ENCODE results near the gene KCNN2. TPM values are rescaled to one million over a fixed set of nuclear protein-coding genes. Genes with fewer than 3 reads are reported as not detected.

KCNN2 gene
- total RNA-seq, 1 experiment from 2014 or later = 2.0 TPM

- no peaks in the 10 kb centered on the region for H3K4me1 Mint-ChIP-seq (ENCODE audit: low read depth, unreplicated experiment)
- CTCF ChIA-PET = no interaction called here
- H3K4me3 Mint-ChIP-seq (ENCODE audit: low read depth, unreplicated experiment) = no peak overlapping the region
- DNase-seq = no peak
- intact Hi-C loops (cut with micrococcal nuclease; ENCODE audit: unreplicated experiment) = no loop called here
- H3K27me3 Mint-ChIP-seq (ENCODE audit: unreplicated experiment) = no peaks in the 10 kb centered on the region
- no peaks in the 10 kb centered on the region for H3K36me3 Mint-ChIP-seq (ENCODE audit: insufficient read depth, unreplicated experiment)
- peaks cover 3% of the 10 kb centered on the region for H3K9me3 Mint-ChIP-seq (ENCODE audit: low read depth, unreplicated experiment)
- no TSS peak for BruUV-seq (replicated peaks)
- no peak overlapping the region for H3K27ac Mint-ChIP-seq (ENCODE audit: unreplicated experiment)
- TF ChIP-seq, protein P1, sequence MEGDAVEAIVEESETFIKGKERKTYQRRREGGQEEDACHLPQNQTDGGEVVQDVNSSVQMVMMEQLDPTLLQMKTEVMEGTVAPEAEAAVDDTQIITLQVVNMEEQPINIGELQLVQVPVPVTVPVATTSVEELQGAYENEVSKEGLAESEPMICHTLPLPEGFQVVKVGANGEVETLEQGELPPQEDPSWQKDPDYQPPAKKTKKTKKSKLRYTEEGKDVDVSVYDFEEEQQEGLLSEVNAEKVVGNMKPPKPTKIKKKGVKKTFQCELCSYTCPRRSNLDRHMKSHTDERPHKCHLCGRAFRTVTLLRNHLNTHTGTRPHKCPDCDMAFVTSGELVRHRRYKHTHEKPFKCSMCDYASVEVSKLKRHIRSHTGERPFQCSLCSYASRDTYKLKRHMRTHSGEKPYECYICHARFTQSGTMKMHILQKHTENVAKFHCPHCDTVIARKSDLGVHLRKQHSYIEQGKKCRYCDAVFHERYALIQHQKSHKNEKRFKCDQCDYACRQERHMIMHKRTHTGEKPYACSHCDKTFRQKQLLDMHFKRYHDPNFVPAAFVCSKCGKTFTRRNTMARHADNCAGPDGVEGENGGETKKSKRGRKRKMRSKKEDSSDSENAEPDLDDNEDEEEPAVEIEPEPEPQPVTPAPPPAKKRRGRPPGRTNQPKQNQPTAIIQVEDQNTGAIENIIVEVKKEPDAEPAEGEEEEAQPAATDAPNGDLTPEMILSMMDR (IDR thresholded peaks at IDR 0.05; ENCODE audit: unreplicated experiment) = no peak
These were observed 111.7 kb downstream of the KCNN2 start for GRCh38 chr5:114473541-114473940.

DNA sequence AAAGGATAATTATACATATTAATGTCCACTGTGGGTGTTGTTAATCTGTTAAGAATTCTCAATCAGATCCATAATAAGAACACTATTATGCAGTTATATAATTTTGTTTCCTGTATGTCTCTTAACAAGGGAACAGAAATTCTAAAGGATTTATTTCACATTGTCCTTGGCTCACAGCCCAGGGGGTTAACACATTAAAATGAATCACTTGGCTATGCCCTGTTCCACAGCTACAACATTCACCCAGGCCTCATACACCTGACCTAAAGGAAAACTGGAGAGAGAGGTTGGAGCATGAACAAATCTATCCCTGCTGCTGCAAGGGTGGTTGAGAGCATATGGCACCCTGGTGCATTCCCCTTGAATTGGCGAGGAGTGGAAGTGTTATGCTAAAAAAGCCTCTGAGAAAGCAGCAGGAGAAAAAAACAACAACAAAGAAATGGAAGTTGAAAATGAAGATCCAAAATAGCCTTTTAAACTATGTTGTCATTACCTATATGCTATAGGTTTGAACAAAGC lies 116.0 kb downstream of the KCNN2 start:
- no peak for DNase-seq
- intact Hi-C loops (cut with micrococcal nuclease; ENCODE audit: unreplicated experiment) = no loop called here
- H3K36me3 Mint-ChIP-seq (ENCODE audit: insufficient read depth, unreplicated experiment) = no peaks in the 10 kb centered on the region
- no peak overlapping the region for H3K4me3 Mint-ChIP-seq (ENCODE audit: low read depth, unreplicated experiment)
- no TSS peak for BruUV-seq (replicated peaks)
- TF ChIP-seq, protein P1 (IDR thresholded peaks at IDR 0.05; ENCODE audit: unreplicated experiment) = no peak
- H3K27me3 Mint-ChIP-seq (ENCODE audit: unreplicated experiment) = no peaks in the 10 kb centered on the region
- no peaks in the 10 kb centered on the region for H3K4me1 Mint-ChIP-seq (ENCODE audit: low read depth, unreplicated experiment)
- CTCF ChIA-PET = no interaction called here
- peaks cover 5% of the 10 kb centered on the region for H3K9me3 Mint-ChIP-seq (ENCODE audit: low read depth, unreplicated experiment)
- H3K27ac Mint-ChIP-seq (ENCODE audit: unreplicated experiment) = no peak overlapping the region

GRCh38 chr5:114500756-114501155 lies 138.9 kb downstream of the KCNN2 start:
- no peaks in the 10 kb centered on the region for H3K9me3 Mint-ChIP-seq (ENCODE audit: low read depth, unreplicated experiment)
- no peak overlapping the region for H3K4me3 Mint-ChIP-seq (ENCODE audit: low read depth, unreplicated experiment)
- no peaks in the 10 kb centered on the region for H3K36me3 Mint-ChIP-seq (ENCODE audit: insufficient read depth, unreplicated experiment)
- no TSS peak for BruUV-seq (replicated peaks)
- intact Hi-C loops (cut with micrococcal nuclease; ENCODE audit: unreplicated experiment) = no loop called here
- no peak for DNase-seq
- CTCF ChIA-PET = no interaction called here
- H3K27me3 Mint-ChIP-seq (ENCODE audit: unreplicated experiment) = no peaks in the 10 kb centered on the region
- H3K27ac Mint-ChIP-seq (ENCODE audit: unreplicated experiment) = no peak overlapping the region
- H3K4me1 Mint-ChIP-seq (ENCODE audit: low read depth, unreplicated experiment) = no peaks in the 10 kb centered on the region
- TF ChIP-seq, protein P1 (IDR thresholded peaks at IDR 0.05; ENCODE audit: unreplicated experiment) = no peak

DNA sequence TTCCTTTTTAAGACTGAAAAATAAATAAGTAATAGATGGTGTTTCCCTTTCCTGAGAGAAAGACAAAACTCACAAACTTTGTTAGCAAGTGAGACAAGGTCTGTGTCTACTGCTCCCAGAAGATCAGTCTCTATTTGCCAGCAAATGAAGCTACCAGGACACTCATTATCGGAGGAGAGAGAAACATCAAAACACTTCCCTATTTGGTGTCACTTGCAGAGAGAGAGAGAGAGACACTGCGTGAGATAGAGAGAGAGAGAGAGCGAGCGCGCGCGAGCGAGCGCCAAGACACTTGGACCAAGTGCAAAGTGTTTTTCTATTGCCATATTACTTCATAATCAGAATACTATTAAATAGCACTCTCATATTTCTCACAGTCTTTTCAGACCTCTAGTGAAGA lies 142.7 kb downstream of the KCNN2 start:
- Mint-ChIP-seq H3K27me3 (ENCODE audit: unreplicated experiment) (no peaks in the 10 kb centered on the region), H3K36me3 (ENCODE audit: insufficient read depth, unreplicated experiment) (no peaks in the 10 kb centered on the region), H3K27ac (ENCODE audit: unreplicated experiment) (no peak overlapping the region), H3K9me3 (ENCODE audit: low read depth, unreplicated experiment) (no peaks in the 10 kb centered on the region), H3K4me1 (ENCODE audit: low read depth, unreplicated experiment) (no peaks in the 10 kb centered on the region), H3K4me3 (ENCODE audit: low read depth, unreplicated experiment) (no peak overlapping the region)
- no TSS peak for BruUV-seq (replicated peaks)
- no peak for DNase-seq
- CTCF ChIA-PET = no interaction called here
- intact Hi-C loops (cut with micrococcal nuclease; ENCODE audit: unreplicated experiment) = no loop called here
- TF ChIP-seq, protein P1 (IDR thresholded peaks at IDR 0.05; ENCODE audit: unreplicated experiment) = no peak

All from Calu3 (cell line).